ENCODE data around the gene RFNG.

The RFNG gene

GRCh38 chr17:82037092-82037888 lies 14.3 kb downstream of the RFNG start, which contains the start of gene DCXR:
DCXR (minus strand) TSS chr17:82037697; CDS start chr17:82037682, 15 bp downstream.
- Histone ChIP-seq H3K36me3 (replicated peaks) (no peaks in the 10 kb centered on the region), H3K27me3 (replicated peaks) (no peaks in the 10 kb centered on the region), H3K4me3 (ENCODE audit: low read depth, low read length) (peak within 1 kb of the TSS; percentile 67), H3K27ac (peak within 1 kb of the TSS; percentile 59)
- in situ Hi-C loops (cut with HindIII; ENCODE audit: low pct_ligation_motif_present, low sequenced_read_pairs) = loop anchor here (10.0 kb wide), 1 partner anchor 62 kb away; the partner anchor contains the start of gene ASPSCR1
- peak; percentile 94 for DNase-seq
- peak; percentile 62 for TF ChIP-seq CTCF (IDR thresholded peaks at IDR 0.05; ENCODE audit: low read depth, low read length, missing control alignments)

GRCh38 chr17:82036634-82037091 lies 14.9 kb downstream of the RFNG start:
- no peaks in the 10 kb centered on the region for H3K36me3 ChIP-seq (replicated peaks)
- H3K27me3 ChIP-seq (replicated peaks) = no peaks in the 10 kb centered on the region
- TF ChIP-seq CTCF (IDR thresholded peaks at IDR 0.05; ENCODE audit: low read depth, low read length, missing control alignments) = no peak
- H3K4me3 ChIP-seq (ENCODE audit: low read depth, low read length) = peak overlapping the region; percentile 67
- DNase-seq = no peak
- in situ Hi-C loops (cut with HindIII; ENCODE audit: low pct_ligation_motif_present, low sequenced_read_pairs) = loop anchor here (10.0 kb wide), 1 partner anchor 62 kb away; the partner anchor contains the start of gene ASPSCR1
- H3K27ac ChIP-seq = no peak overlapping the region

- in situ Hi-C loops (cut with HindIII; ENCODE audit: low pct_ligation_motif_present, low sequenced_read_pairs) = loop anchor here (10.0 kb wide), 1 partner anchor 61 kb away; the partner anchor contains the start of gene ASPSCR1
- Histone ChIP-seq H3K4me3 (ENCODE audit: low read depth, low read length) (peak overlapping the region; percentile 67), H3K36me3 (replicated peaks) (no peaks in the 10 kb centered on the region), H3K27ac (no peak overlapping the region), H3K27me3 (replicated peaks) (no peaks in the 10 kb centered on the region)
- TF ChIP-seq CTCF (IDR thresholded peaks at IDR 0.05; ENCODE audit: low read depth, low read length, missing control alignments) = no peak
- no peak for DNase-seq
Measured at GRCh38 chr17:82035956-82036633, 15.5 kb downstream of the RFNG start.

DNA sequence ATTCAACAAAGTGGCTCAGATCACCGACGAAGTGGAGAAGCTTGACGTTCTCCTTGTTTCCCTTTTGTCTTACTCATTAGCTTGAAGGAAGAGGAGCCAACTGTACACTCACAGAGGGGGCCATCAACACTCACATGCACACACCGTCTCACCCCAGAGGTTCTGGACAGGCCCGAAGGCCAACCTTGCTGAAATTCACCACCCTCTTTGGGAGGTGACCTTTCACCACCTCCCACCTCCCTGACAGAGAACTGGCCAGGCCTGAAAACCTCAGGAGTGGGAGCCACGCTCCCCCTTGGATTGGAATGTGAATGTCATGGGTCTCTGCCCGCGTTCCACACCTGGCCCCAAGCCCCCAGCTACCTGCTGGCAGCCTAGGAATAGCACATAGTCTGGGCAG lies 16.1 kb downstream of the RFNG start:
- H3K27ac ChIP-seq = no peak overlapping the region
- H3K4me3 ChIP-seq (ENCODE audit: low read depth, low read length) = no peak overlapping the region
- DNase-seq = no peak
- TF ChIP-seq CTCF (IDR thresholded peaks at IDR 0.05; ENCODE audit: low read depth, low read length, missing control alignments) = no peak
- in situ Hi-C loops (cut with HindIII; ENCODE audit: low pct_ligation_motif_present, low sequenced_read_pairs) = loop anchor here (10.0 kb wide), 1 partner anchor 61 kb away; the partner anchor contains the start of gene ASPSCR1
- H3K36me3 ChIP-seq (replicated peaks) = no peaks in the 10 kb centered on the region
- H3K27me3 ChIP-seq (replicated peaks) = no peaks in the 10 kb centered on the region

DNA sequence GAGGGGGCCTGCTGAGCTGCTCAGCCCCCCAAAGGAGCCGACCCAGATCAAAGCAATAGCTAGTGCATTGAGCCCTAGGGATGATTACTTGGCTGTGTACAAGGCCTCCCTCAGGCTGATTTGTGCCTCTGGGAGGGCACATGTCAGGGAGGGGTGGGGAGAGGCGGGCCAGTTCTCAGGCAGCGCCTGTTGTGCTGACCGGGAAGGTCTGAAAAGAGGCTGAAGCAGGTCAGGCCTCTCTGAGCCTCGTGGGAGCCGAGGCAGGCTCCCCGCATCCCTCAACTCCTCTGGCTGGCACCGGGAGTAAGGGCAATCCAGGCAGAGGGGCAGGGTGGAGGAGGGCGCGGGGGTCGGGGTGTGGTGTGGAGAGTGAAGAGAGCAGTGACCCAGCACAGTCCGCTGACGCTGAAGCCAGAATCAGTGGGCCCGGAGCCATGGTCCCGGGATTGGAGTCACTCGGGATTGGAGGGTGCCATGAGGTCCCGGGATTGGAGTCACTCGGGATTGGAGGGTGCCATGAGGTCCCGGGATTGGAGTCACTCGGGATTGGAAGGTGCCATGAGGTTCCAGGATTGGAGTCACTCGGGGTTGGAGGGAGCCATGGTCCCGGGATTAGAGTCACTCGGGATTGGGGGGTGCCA lies 17.1 kb downstream of the RFNG start:
- Histone ChIP-seq H3K4me3 (ENCODE audit: low read depth, low read length) (no peak overlapping the region), H3K27me3 (replicated peaks) (no peaks in the 10 kb centered on the region), H3K36me3 (replicated peaks) (no peaks in the 10 kb centered on the region), H3K27ac (no peak overlapping the region)
- DNase-seq = no peak
- TF ChIP-seq CTCF (IDR thresholded peaks at IDR 0.05; ENCODE audit: low read depth, low read length, missing control alignments) = no peak
- in situ Hi-C loops (cut with HindIII; ENCODE audit: low pct_ligation_motif_present, low sequenced_read_pairs) = loop anchor here (10.0 kb wide), 1 partner anchor 60 kb away; the partner anchor contains the start of gene ASPSCR1

All from brain microvascular endothelial cell (primary cell).